NCI-H1048 (cell line): Measurements from ENCODE around the gene SMYD4.

Experiments used
- DNase-seq: peaks from one replicate; lab custom pipeline; 2025; lab: John Stamatoyannopoulos, UW

The SMYD4 gene

DNA sequence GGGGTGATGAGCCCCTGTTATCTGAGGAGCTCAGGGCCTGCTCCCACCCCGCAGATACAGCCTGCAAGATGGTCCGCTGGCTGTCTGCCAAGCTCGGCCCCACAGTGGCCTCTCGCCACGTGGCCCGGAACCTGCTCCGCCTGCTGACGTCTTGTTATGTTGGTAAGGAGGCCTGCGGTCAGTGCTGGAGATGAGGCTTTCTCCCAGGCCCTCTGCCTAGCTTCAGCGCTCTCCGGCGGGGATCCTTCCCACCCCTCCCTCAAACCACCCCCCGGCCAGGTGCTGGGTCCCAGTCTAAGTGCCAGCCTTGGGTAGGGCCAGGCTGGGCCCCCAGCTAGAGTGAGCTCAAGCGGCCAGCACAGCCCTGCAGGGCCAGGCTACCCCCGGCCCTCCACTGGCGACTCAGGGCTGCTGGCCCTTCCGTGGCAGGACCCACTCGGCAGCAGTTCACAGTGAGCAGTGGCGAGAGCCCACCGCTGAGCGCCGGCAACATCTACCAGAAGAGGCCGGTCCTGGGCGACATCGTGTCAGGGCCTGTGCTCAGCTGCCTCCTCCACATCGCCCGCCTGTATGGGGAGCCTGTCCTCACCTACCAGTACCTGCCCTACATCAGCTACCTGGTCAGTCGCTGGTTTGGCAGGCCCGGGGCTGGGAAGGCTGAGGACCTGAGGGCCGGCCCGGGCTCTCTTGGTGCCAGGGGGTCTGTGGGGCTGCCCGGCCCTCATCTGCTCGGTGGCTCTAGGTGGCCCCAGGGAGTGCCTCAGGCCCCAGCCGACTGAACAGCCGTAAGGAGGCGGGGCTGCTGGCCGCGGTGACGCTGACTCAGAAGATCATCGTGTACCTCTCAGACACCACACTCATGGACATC lies 99.1 kb downstream of the SMYD4 start:
- DNase-seq, result no peak

DNA sequence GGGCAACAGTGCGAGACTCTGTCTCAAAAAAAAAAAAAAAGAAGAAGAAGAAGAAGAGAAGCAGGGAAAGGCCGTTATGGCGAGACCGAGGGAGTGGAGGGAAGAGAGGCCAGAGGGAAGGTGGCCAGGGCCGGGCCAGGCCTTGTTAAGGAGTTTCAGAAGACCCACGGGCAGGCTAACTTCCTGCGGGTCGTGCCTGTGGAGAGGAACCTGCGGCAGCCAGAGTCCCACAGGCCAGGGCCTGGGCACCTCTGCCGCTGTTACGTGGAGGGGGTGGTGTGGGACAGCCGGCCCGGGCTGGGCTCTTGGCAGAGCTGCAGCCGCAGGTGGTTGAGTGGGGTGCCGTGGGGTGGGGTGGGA lies 99.8 kb downstream of the SMYD4 start:
- no peak for DNase-seq
